ENCODE measurements around the gene CHORDC1. TPM values are rescaled to one million over a fixed set of nuclear protein-coding genes. Genes with fewer than 3 reads are reported as not detected.

CHORDC1 gene
- total RNA-seq, 1 experiment from 2014 or later, result 88.8 TPM

DNA sequence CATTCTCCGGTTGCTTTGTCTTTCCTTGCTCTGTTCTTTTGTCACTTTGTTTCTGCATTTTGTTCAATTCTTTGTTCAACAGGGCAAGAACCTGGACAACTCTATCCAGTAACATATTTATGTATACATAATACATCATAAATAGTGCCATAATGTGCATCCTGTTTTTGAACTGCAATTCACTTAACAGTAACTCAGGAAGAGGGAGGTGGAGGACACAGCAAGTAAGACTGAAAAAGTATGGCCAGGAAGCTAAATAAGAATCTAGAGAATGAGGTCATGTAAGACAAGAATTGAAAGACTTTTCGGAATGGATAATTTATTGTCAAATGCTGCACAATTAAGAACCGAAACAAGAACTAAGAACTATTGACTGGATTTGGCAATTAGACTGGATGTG is 29.2 kb upstream of the CHORDC1 start:
- Histone ChIP-seq H3K27ac (ENCODE audit: low read length) (no peak overlapping the region), H3K9me3 (ENCODE audit: control insufficient read depth, insufficient read depth, low read depth, low read length) (no peaks in the 10 kb centered on the region), H3K4me1 (ENCODE audit: control insufficient read depth, insufficient read depth, low read length) (no peaks in the 10 kb centered on the region), H3K27me3 (ENCODE audit: control insufficient read depth, insufficient read depth, low read length) (peaks cover 3% of the 10 kb centered on the region; the same call in 1 of the 2 replicates), H3K4me3 (ENCODE audit: low read depth in 2 of 2, low read length in 2 of 2) (no peak overlapping the region), H3K36me3 (ENCODE audit: control insufficient read depth, insufficient read depth, low read length) (no peaks in the 10 kb centered on the region)
- POLR2A ChIA-PET, result no interaction called here
- intact Hi-C loops (cut with micrococcal nuclease; ENCODE audit: unreplicated experiment), result no loop called here
- no peak for DNase-seq (ENCODE audit: low read depth, low spot score)
- TF ChIP-seq POLR2AphosphoS5 (IDR thresholded peaks at IDR 0.05; ENCODE audit: low read depth, low read length) (no peak), SIN3A (IDR thresholded peaks at IDR 0.05; ENCODE audit: borderline replicate concordance, insufficient read depth, low read depth, low read length) (no peak), TCF7L2 (IDR thresholded peaks at IDR 0.05; ENCODE audit: low read depth, low read length) (no peak)
- TF ChIP-seq, protein P1, sequence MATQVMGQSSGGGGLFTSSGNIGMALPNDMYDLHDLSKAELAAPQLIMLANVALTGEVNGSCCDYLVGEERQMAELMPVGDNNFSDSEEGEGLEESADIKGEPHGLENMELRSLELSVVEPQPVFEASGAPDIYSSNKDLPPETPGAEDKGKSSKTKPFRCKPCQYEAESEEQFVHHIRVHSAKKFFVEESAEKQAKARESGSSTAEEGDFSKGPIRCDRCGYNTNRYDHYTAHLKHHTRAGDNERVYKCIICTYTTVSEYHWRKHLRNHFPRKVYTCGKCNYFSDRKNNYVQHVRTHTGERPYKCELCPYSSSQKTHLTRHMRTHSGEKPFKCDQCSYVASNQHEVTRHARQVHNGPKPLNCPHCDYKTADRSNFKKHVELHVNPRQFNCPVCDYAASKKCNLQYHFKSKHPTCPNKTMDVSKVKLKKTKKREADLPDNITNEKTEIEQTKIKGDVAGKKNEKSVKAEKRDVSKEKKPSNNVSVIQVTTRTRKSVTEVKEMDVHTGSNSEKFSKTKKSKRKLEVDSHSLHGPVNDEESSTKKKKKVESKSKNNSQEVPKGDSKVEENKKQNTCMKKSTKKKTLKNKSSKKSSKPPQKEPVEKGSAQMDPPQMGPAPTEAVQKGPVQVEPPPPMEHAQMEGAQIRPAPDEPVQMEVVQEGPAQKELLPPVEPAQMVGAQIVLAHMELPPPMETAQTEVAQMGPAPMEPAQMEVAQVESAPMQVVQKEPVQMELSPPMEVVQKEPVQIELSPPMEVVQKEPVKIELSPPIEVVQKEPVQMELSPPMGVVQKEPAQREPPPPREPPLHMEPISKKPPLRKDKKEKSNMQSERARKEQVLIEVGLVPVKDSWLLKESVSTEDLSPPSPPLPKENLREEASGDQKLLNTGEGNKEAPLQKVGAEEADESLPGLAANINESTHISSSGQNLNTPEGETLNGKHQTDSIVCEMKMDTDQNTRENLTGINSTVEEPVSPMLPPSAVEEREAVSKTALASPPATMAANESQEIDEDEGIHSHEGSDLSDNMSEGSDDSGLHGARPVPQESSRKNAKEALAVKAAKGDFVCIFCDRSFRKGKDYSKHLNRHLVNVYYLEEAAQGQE (IDR thresholded peaks at IDR 0.05; ENCODE audit: insufficient read depth in 1 of 2, low read depth in 2 of 2, low read length in 1 of 2), result no peak
- TF ChIP-seq, protein P2, sequence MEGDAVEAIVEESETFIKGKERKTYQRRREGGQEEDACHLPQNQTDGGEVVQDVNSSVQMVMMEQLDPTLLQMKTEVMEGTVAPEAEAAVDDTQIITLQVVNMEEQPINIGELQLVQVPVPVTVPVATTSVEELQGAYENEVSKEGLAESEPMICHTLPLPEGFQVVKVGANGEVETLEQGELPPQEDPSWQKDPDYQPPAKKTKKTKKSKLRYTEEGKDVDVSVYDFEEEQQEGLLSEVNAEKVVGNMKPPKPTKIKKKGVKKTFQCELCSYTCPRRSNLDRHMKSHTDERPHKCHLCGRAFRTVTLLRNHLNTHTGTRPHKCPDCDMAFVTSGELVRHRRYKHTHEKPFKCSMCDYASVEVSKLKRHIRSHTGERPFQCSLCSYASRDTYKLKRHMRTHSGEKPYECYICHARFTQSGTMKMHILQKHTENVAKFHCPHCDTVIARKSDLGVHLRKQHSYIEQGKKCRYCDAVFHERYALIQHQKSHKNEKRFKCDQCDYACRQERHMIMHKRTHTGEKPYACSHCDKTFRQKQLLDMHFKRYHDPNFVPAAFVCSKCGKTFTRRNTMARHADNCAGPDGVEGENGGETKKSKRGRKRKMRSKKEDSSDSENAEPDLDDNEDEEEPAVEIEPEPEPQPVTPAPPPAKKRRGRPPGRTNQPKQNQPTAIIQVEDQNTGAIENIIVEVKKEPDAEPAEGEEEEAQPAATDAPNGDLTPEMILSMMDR (IDR thresholded peaks at IDR 0.05), result no peak
- in situ Hi-C loops (cut with HindIII; ENCODE audit: low pct_unique_long_range_greater_than_20kb, low sequenced_read_pairs), result no loop called here
- ATAC-seq, result no peak
- BruUV-seq (replicated peaks), result no TSS peak
- CTCF ChIA-PET, result no interaction called here

DNA sequence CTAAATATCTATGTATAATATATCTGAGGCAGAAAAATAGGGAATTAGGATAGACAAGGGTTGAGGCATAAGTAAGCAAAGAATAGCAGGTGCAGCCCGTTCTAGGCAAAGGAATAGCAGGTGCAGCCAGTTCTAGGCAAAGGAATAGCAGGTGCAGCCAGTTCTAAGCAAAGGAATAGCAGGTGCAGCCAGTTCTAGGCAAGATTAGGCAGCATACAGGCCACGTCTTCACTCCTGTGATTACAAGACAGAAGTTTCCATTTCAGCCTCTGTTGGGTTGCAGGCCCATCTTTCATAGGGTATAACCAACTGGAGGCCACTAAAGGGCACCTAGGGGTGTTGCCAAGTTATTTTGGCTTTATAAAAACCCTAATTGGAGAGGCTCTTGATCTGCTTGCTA is 28.8 kb upstream of the CHORDC1 start:
- Histone ChIP-seq H3K27me3 (ENCODE audit: control insufficient read depth, insufficient read depth, low read length) (peaks cover 3% of the 10 kb centered on the region; the same call in 1 of the 2 replicates), H3K4me1 (ENCODE audit: control insufficient read depth, insufficient read depth, low read length) (no peaks in the 10 kb centered on the region), H3K9me3 (ENCODE audit: control insufficient read depth, insufficient read depth, low read depth, low read length) (no peaks in the 10 kb centered on the region), H3K4me3 (ENCODE audit: low read depth in 2 of 2, low read length in 2 of 2) (no peak overlapping the region), H3K27ac (ENCODE audit: low read length) (no peak overlapping the region), H3K36me3 (ENCODE audit: control insufficient read depth, insufficient read depth, low read length) (no peaks in the 10 kb centered on the region)
- BruUV-seq (replicated peaks), result no TSS peak
- intact Hi-C loops (cut with micrococcal nuclease; ENCODE audit: unreplicated experiment), result no loop called here
- POLR2A ChIA-PET, result no interaction called here
- TF ChIP-seq, protein P1 (IDR thresholded peaks at IDR 0.05; ENCODE audit: insufficient read depth in 1 of 2, low read depth in 2 of 2, low read length in 1 of 2), result no peak
- TF ChIP-seq, protein P2 (IDR thresholded peaks at IDR 0.05), result no peak
- TF ChIP-seq TCF7L2 (IDR thresholded peaks at IDR 0.05; ENCODE audit: low read depth, low read length), result no peak
- DNase-seq (ENCODE audit: low read depth, low spot score) (no peak), ATAC-seq (peak; percentile 45; the same call in 1 of the 2 replicates)
- CTCF ChIA-PET, result no interaction called here
- in situ Hi-C loops (cut with HindIII; ENCODE audit: low pct_unique_long_range_greater_than_20kb, low sequenced_read_pairs), result no loop called here

Measured in Panc1 (cell line).